Hematopoietic multipotent progenitor cell treated with erythropoietin and hydrocortisone succinate and interleukin-3 and kit ligand, for 8 days (in vitro differentiated cells): ENCODE data around the gene NPPA.
A peak's percentile ranks its signal among the peaks of the same experiment; 100 is the strongest.
"Not testable (repeated sequence)": the region's sequence is repeated elsewhere in the genome, so short reads cannot be mapped to it uniquely, and the experiment has no call there.

Experiments
- DNase-seq: peaks from one replicate; pipeline ENCODE4 v3.0.0-alpha.2; 2015

NPPA gene

DNA sequence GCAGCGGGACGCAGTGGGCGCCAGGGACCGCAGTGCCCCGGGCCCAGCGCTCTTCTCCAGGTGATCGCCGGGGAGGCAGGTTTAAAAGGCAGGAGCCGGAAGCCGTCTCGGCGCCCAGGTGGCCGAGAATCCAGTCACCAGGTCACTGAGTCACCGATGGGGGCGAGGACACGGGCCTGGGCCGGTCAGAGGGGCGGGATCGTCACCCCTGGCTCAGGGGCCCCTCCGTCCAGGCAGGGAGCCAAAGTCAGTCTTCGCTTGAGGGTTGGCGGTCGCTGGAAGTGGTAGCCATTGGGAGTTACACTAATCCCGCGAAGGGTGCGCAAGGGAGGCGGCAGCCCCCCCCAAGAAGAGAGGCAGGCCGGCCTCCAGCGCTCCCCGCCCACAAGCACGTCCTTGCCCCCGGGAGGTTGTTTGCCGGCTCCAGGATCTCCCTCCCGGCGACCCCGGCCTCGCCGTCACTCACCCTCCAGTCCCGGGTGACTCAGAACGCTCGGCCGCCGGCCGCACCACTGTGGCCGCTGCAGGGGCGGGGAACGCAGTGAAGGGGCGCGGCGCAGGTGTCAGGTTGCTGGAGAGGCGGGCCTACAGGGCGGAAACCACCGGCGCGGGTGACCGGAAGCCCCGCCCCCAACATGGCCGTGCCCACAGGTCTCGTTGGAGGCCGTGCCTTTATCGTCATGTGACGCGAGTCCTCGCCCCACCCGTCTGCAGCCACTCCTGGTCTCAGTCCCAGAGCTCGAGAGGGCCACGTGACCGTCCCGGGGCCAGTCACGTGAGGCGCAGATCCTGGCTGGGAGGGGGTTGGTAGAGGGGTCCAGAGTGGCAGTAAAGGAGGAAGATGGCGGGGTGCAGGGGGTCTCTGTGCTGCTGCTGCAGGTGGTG is 41.9 kb downstream of the NPPA start, which contains the start of the genes CLCN6 and MTHFR:
Gene CLCN6 (plus strand): TSS at position 770 of the 885 bp plus-strand sequence. CDS start 72 bp downstream, at position 842.
Gene MTHFR (minus strand): TSS at position 543 of the 885 bp plus-strand sequence. CDS start 2,848 bp downstream, outside the sequence.
- DNase-seq = peak; percentile 99

DNA sequence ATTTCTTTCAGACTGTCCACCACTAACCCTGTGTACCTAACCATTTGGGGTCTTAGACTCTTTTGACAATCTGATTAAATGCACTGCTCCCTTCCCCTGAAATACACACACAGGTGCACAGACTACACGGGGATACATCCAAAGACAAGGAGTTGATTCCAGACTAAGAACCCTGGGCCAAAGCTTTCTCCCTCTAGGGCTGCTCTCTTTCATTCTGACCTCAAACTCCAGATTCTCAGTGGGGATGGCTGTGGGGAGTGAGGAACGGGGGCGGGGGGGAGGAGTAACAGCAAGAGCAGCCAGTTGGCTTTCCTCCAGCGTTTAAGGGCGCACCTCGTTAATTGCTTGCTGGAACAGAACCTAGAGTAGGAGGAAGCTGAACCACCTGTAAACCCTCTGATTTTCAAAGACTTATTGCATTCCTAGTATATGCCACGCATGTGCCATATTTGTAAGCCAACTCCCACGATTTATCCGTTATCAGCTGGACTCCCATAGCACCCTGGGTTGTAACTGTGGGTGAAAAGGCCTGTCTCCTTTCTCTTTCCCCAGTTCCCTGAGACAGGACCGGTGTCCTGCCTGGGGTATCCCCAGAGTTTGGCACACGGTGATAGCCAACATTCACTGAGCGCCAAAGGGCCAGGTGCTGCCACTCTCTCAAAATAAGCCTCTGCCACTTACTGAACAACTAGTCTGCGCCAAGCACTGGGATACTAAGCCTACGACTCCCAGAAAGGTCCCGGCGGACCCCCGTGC is 42.7 kb downstream of the NPPA start:
- DNase-seq = peak; percentile 84

DNA sequence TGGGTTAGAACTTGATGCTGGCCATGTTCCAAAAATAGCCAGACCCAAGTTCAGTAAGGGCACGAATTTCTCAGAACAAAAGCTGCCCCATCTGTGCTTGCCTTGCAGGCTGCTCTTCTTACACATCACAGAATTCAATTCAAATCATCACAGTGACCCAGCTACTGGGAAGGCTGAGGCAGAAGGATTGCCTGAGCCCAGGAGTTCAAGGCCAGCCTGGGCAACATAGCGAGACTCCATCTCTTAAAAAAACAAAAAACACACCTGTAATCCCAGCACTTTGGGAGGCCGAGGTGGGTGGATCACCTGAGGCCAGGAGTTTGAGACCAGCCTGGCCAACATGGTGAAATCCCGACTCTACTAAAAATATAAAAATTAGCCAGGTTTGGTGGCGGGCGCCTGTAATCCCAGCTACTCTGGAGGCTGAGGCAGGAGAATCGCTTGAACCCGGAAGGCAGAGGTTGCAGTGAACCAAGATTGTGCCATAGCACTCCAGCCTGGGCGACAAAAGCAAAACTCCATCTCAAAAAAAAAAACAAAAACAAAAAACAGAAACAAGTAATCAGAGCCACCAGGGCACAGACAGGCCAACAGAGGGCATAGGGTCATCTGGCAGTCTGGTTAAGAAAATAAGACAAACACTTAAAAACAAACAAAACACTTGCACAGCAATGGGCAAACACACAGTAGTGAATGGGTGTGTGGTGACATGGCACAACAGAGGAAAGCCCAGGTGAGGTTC is 43.5 kb downstream of the NPPA start:
- DNase-seq = not testable (repeated sequence)

DNA sequence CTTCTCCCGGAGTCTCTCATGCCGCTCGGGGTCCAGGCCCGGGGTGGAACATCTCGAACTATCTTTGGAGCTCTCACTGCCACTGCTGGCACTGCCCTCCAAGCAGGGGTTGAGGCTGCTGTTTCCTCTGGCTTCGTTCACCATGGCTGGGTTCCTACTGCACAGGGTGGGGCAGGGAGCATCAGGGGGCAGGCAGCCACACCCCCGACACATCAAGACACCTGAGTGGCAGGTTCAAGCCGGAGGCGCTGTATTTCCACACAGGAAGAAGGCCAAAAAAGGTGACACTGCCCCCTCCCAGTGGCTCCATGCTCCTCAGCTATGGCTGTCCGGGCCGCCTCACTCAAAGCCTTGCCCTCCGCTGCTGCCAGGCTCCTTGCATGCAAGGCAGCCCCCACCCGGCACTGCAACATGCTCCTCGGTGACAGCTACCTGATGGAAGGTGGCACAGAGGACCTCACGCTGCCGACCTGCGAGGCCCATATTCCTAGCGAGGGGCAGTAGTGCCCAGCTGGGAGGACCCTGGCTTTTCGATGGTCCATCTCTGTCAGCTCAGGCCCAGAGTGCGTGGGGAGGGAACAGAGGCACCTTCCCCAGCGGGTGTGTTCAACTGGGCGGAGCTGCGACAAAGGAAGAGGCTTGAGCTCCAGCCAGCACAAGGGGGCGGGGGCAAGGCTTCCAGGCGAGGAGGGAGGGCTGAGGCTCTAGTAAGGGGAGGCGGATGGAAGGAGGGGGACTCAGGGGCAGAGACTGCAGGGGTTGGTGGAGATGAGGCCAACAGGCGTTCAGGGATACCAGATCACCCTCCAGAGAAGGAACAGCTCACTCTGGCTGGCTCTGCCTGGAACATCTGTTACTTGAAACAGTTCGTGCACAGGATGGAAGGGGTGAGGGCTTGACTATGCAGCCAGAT is 44.4 kb downstream of the NPPA start:
- peak; percentile 94 for DNase-seq

DNA sequence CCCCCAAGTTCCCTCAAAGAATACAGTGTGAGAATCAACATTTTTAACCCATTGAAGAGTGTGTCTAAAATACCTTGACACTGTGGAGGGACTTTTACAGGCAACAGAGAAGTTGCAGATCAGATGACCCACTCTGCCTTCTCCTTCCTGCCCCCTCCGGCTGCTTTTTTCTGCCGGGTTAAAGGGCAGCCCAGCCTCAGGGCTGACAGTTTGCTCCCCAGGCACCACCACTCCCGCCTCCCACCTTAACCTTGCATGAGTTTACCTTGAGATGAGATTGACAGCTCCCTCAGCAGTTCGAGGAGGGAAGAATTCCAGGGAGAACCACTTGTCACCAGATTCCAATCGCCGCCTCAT is 45.0 kb downstream of the NPPA start:
- DNase-seq = peak; percentile 68

DNA sequence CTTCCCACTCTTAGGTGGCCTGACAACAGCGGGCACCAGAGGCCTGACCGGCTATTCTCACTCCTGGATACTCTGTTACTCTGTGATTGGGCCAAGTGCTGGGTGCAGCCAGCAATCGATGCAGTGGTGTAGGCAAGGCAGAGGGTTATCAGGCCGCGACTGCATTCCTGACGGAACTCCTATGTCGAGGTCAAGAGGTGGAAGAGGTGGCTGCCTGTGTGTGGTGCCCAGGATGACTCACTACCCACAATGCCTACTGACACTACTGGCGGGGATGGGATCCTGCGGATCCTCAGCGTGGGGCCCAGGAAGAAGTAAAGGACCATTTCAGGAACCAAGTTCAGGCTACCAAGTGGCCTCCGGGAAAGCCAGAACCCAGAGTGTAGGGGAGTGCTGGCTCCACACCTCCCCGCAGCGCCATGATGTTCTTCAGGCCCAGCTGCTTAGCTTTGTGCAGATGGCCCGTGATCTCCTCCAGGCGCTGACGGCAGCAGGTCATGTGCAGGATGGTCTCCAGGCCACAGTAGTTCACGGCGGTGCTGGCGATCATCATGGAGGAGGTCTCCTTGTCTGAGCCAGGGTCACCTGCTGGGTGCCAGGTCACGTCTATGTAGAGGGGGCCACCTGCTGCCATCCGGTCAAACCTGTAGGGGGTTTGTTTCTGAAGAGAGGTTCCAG is 46.7 kb downstream of the NPPA start:
- DNase-seq = no peak

DNA sequence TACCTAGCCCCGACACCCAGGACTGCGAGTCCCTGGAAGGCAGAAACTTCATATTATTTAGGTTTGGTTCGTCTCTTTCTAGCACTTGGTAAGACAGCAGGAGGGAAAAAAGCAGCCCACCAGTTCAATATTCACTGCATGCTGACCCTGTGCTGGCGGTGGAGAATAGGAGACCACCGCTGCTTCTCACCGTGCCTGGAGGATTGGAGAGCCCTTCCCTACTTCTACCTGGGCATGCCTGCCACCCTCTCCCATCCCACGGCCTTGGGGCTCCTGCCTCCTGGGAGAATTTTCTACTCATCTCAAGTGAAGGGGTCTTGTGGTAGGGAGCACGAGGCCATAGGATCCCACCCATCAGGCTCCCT is 47.2 kb downstream of the NPPA start:
- no peak for DNase-seq

DNA sequence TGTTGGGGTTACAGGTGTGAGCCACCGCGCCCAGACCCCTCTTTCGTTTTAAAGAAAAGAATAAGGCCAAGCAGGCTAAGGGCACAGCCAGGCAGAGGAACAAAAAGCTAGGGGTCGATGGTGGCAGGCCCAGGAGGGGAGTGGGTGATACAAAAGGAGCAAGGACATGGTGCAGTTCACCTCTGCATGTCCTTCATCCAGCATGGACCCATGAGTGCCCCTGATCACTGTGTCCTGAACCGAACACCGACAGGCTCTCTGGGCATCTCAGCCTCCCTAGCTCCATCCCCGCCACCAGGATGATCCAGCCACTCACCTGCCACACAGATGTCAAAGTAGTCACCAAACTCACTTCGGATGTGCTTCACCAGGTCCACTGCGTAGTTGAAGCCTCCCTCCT is 47.7 kb downstream of the NPPA start:
- DNase-seq = no peak

DNA sequence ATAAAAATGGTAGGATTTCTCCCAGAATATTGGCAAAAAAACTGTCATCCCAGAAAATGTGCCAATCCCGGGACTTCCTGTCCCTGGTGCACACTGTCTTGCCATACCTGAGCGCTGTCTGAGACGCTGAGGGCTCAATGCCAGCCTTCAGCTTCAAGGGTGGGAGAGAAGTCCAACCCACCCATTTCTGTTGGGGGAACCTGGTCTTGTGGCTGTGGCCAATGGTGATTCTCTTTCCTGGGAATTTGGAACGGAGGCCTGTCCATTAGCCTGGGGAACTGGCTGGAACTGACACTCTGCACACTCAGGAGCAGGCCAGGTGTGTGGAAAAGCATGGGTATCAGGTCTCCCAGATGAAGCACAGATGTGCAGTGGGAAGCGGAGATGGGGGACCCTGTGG is 48.5 kb downstream of the NPPA start:
- no peak for DNase-seq

DNA sequence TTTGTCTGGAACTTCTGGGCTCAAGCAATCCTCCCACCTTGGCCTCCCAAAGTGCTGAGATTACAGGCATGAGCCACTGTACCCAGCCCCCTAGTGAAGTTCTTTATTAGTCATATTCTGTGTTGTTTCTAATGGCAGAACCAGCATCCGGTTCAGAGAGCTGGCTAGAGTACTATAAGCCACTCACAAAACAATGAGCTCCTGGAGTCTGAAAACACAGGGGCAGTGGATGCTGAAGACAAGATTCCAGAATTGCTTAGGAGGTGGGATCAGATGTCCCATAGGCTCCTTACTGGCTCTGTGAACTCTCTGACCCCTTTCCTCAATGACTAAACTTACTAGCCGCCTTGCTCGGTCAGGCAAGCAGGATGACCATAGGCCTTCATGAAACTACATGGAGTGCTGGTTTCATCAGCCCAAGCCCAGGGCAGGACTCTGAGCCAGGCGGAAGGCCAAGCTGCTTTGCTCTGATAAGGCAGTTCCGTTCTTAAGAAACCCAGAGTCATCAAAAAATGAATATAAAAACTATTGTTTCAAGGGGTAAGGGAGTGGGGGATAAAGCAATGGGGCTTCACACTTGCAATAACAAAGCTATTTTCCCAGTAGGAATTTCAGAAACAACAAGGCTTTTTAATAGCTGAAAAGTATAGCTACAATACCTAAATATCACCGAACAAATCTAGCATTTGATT is 49.9 kb downstream of the NPPA start:
- DNase-seq = peak; percentile 93

DNA sequence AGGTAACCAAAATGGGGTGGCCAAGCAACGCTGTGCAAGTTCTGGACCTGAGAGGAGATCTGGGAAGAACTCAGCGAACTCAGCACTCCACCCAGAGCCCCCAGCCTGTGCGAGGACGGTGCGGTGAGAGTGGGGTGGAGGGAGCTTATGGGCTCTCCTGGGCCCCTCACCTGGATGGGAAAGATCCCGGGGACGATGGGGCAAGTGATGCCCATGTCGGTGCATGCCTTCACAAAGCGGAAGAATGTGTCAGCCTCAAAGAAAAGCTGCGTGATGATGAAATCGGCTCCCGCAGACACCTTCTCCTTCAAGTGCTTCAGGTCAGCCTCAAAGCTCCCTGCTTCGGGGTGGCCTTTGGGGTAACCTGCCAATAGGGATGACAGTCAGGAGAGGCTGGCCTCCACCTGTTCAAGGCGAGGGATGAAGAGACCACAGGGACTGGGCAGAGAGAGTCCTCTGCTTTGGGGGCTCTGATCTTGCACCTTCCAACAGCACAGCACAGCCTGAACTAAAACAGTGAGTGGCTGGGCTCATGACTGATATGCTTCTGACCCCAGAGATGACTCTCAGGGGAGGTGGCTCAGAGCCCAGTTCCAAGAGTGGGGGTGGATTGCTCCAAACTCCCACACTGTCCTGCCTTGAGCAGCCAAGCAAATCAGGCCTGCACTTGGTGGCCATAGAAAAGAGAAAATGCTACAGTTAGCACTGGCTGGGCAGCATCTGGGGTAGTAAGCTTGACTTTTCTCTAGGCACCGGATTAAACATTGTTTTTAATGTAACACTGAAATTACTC is 51.4 kb downstream of the NPPA start:
- DNase-seq = peak; percentile 80
